Measurements from ENCODE around the gene EFHB.

The EFHB gene, protein sequence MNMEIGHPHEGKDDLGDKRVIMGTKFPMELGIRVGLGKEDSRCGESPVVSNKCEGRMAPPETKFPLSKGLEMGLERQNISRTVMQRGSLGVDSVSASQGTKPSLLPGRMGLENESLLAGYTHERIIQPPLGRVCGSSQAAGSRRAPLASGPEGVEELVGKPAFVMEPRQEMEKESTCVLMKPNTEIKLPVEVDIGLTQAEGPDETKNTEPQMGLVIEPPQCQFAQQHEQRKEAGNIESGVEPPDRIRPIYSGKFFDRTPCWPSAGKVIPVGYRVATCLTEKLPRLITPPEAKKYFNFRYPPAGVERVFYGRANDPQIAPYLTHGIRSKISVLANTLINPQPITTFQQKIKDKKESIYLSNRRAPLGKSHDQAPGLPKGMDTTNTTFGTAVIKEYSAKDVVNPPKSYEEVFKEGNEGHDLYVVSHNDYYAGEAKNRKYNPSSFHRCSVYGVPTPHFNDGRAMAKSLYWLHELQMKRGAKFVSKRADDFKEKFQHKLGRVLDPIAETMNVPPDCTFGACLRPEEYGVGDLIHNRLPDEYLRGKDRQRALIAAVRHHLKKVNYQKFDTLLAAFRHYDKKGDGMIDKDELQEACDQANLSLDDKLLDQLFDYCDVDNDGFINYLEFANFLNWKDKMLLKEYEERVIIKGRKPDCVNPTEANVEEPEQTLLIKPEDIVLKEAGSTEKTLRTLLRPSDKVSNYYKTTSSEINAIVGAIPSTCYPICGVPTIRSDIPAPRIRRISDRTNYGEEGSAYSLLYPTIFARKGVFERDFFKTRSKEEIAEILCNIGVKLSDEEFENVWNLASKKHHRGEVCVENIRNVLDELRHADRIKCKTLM

GRCh38 chr3:19934098-19934566, at the start of gene EFHB:
Gene EFHB, minus strand, starts transcription at chr3:19934217. Its CDS starts 199 bp downstream, at chr3:19934018.
- Histone ChIP-seq H3K27me3 (no peaks in the 10 kb centered on the region), H3K4me3 (no peak within 1 kb of the TSS), H3K4me1 (no peaks in the 10 kb centered on the region), H3K27ac (no peak within 1 kb of the TSS), H3K9me3 (no peaks in the 10 kb centered on the region), H3K36me3 (no peaks in the 10 kb centered on the region)
- intact Hi-C loops (cut with DNase I; ENCODE audit: low total_unique reads) = no loop called here
- TF ChIP-seq, protein P1, sequence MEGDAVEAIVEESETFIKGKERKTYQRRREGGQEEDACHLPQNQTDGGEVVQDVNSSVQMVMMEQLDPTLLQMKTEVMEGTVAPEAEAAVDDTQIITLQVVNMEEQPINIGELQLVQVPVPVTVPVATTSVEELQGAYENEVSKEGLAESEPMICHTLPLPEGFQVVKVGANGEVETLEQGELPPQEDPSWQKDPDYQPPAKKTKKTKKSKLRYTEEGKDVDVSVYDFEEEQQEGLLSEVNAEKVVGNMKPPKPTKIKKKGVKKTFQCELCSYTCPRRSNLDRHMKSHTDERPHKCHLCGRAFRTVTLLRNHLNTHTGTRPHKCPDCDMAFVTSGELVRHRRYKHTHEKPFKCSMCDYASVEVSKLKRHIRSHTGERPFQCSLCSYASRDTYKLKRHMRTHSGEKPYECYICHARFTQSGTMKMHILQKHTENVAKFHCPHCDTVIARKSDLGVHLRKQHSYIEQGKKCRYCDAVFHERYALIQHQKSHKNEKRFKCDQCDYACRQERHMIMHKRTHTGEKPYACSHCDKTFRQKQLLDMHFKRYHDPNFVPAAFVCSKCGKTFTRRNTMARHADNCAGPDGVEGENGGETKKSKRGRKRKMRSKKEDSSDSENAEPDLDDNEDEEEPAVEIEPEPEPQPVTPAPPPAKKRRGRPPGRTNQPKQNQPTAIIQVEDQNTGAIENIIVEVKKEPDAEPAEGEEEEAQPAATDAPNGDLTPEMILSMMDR (IDR thresholded peaks at IDR 0.05) = no peak
- DNase-seq = no peak

DNA sequence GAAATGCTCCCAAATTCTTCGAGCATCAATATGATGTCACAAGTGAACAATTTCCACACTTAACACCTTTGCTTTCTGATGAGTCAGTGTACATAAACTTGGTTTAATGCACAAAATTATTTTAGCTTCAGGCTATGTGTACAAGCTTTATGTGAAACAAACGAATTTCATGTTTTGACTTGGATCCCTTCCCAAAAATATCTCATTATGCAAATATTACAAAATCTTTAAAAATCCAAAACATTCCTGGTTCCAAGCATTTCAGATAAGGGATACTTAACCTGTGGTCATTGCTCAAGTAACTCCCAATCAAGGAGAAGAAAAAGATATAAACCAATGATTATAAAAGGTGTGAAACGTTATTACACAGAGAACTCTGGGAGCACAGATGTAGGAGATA, 38.0 kb upstream of the EFHB start:
- intact Hi-C loops (cut with DNase I; ENCODE audit: low total_unique reads) = no loop called here
- Histone ChIP-seq H3K4me3 (no peak overlapping the region), H3K9me3 (no peaks in the 10 kb centered on the region), H3K4me1 (peaks cover 0 to 31% (median 8%) of the 10 kb centered on the region in 4 donors), H3K36me3 (peaks cover 9 to 33% (median 30%) of the 10 kb centered on the region in 3 donors), H3K27ac (no peak overlapping the region), H3K27me3 (no peaks in the 10 kb centered on the region)
- TF ChIP-seq, protein P1 (IDR thresholded peaks at IDR 0.05) = no peak
- DNase-seq = no peak

DNA sequence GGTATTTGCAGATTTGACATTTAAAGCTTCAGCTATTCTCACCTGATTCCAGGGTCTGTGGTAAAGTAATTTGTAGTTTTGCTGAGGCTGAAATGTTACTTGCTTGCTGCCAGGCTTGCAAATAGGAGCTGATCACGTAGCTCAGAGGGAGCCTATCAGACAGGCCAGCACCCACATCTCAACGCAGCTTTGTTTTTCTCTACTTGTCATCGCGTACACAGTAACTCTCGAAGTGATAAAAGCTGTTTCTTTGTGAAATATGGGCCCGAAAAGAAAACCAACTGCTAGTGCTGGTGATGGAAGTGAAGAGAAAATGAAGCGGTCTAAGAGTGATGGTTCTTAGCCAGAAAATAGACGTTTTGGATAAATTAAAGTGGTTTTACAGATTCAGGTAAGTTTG, 36.3 kb upstream of the EFHB start:
- Histone ChIP-seq H3K9me3 (no peaks in the 10 kb centered on the region), H3K4me1 (peaks cover 0 to 38% (median 13%) of the 10 kb centered on the region in 4 donors), H3K36me3 (peaks cover 3 to 17% (median 13%) of the 10 kb centered on the region in 3 donors), H3K27me3 (no peaks in the 10 kb centered on the region), H3K4me3 (no peak overlapping the region), H3K27ac (no peak overlapping the region)
- DNase-seq = no peak
- TF ChIP-seq, protein P1 (IDR thresholded peaks at IDR 0.05) = no peak
- intact Hi-C loops (cut with DNase I; ENCODE audit: low total_unique reads) = no loop called here

GRCh38 chr3:19967812-19968211, 33.8 kb upstream of the EFHB start:
- Histone ChIP-seq H3K27me3 (no peaks in the 10 kb centered on the region), H3K4me1 (peaks cover 0 to 42% (median 13%) of the 10 kb centered on the region in 4 donors), H3K27ac (no peak overlapping the region), H3K36me3 (no peaks in the 10 kb centered on the region), H3K9me3 (no peaks in the 10 kb centered on the region), H3K4me3 (no peak overlapping the region)
- DNase-seq = no peak
- intact Hi-C loops (cut with DNase I; ENCODE audit: low total_unique reads) = no loop called here
- TF ChIP-seq, protein P1 (IDR thresholded peaks at IDR 0.05) = no peak

GRCh38 chr3:19967208-19967607, 33.2 kb upstream of the EFHB start:
- Histone ChIP-seq H3K4me3 (no peak overlapping the region), H3K27me3 (no peaks in the 10 kb centered on the region), H3K9me3 (no peaks in the 10 kb centered on the region), H3K36me3 (no peaks in the 10 kb centered on the region), H3K4me1 (peaks cover 0 to 41% (median 16%) of the 10 kb centered on the region in 4 donors), H3K27ac (no peak overlapping the region)
- TF ChIP-seq, protein P1 (IDR thresholded peaks at IDR 0.05) = no peak
- DNase-seq = no peak
- intact Hi-C loops (cut with DNase I; ENCODE audit: low total_unique reads) = no loop called here

All from tibial artery (tissue), 4 donors.